ENCODE measurements around the gene EYA2.

EYA2 gene

DNA sequence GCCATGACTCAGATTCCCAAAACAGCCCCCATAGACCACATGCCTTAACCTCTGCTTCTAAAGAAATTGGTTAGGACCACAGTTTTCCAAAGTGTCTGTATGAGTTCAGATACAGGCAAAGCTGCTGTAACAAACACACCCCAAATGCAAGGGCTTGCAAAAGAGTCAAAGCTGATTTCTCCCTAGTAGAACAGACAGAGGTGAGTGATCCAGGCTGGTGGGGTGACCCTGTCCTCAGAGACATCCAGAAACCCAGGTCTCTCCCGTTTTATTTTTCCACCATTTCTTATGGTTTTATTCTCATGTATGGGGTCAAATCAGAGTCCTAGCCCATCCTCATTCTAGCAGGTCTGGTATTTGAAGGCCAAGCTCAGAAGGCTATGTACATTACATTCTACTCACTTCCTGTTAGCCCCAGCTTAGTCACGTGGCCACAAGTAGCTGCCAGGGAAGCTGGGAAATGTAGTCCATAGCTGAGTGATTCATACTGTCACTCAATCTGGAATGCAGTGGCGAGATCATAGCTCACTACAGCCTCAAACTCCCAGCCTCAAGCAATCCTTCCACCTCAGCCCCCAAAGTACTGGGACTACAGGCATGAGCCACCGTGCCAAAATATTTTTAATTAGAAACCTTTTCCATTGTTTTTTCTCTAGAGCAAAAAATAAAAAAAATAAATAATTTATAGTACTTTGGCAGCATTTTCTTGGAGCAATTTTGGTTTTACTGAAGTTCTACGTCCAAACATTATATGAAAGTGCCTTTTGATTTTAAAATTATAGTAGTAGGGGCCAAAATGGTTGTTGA, 286.6 kb downstream of the EYA2 start:
- H3K4me3 ChIP-seq (ENCODE audit: low read depth, low read length) = no peak overlapping the region
- no peak overlapping the region for H3K27ac ChIP-seq (ENCODE audit: low read depth, low read length)
- no peaks in the 10 kb centered on the region for H3K4me1 ChIP-seq (ENCODE audit: control insufficient read depth, insufficient read depth, low read length)
- no peaks in the 10 kb centered on the region for H3K27me3 ChIP-seq (ENCODE audit: control insufficient read depth, insufficient read depth, low read length)
- H3K9me3 ChIP-seq (ENCODE audit: control insufficient read depth, insufficient read depth, low read length) = no peaks in the 10 kb centered on the region
- no peaks in the 10 kb centered on the region for H3K36me3 ChIP-seq (ENCODE audit: control insufficient read depth, insufficient read depth, low read length)
- no peak overlapping the region for H3K9ac ChIP-seq (ENCODE audit: low read depth, low read length)

DNA sequence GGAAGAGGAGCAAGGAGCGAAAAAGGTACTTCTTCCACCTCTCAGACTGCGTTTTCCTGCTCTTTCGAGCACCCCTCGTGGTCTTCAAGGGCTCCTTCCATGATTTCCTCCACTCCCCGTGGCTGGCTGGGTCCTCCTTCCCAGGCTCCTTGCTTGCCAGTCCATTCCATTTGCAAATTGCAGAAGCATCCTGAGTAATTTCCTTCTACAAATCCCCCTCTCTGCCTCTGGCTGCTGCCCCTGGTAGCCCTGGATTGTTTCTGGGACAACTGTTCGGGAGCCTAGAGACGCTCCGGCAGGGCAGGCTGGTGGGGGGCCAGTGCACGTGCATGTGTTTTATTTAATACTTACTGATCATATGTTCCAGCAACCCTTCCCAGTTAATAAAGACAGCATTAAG, 288.7 kb downstream of the EYA2 start:
- Histone ChIP-seq H3K27me3 (ENCODE audit: control insufficient read depth, insufficient read depth, low read length) (no peaks in the 10 kb centered on the region), H3K9me3 (ENCODE audit: control insufficient read depth, insufficient read depth, low read length) (no peaks in the 10 kb centered on the region), H3K4me1 (ENCODE audit: control insufficient read depth, insufficient read depth, low read length) (no peaks in the 10 kb centered on the region), H3K36me3 (ENCODE audit: control insufficient read depth, insufficient read depth, low read length) (no peaks in the 10 kb centered on the region), H3K27ac (ENCODE audit: low read depth, low read length) (no peak overlapping the region), H3K9ac (ENCODE audit: low read depth, low read length) (no peak overlapping the region), H3K4me3 (ENCODE audit: low read depth, low read length) (no peak overlapping the region)

- no peaks in the 10 kb centered on the region for H3K9me3 ChIP-seq (ENCODE audit: control insufficient read depth, insufficient read depth, low read length)
- no peaks in the 10 kb centered on the region for H3K27me3 ChIP-seq (ENCODE audit: control insufficient read depth, insufficient read depth, low read length)
- H3K4me3 ChIP-seq (ENCODE audit: low read depth, low read length) = no peak overlapping the region
- H3K27ac ChIP-seq (ENCODE audit: low read depth, low read length) = no peak overlapping the region
- H3K36me3 ChIP-seq (ENCODE audit: control insufficient read depth, insufficient read depth, low read length) = no peaks in the 10 kb centered on the region
- H3K4me1 ChIP-seq (ENCODE audit: control insufficient read depth, insufficient read depth, low read length) = no peaks in the 10 kb centered on the region
- H3K9ac ChIP-seq (ENCODE audit: low read depth, low read length) = no peak overlapping the region
These were observed 293.0 kb downstream of the EYA2 start for GRCh38 chr20:47187450-47188195.

DNA sequence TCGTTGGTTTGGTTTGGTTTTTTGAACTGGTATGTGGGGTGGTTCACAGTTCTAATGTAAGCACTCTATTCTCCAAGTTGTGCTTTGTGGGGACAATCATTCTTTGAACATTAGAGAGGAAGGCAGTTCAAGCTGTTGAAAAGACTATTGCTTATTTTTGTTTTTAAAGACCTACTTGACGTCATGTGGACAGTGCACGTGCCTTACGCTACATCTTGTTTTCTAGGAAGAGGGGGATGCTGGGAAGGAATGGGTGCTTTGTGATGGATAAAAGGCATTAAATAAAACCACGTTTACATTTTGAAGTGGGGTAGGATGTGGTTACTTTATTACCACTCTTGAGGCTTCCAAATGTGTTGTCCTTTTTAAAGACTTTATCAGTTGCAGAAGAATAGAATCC, 293.9 kb downstream of the EYA2 start:
- Histone ChIP-seq H3K9ac (ENCODE audit: low read depth, low read length) (no peak overlapping the region), H3K36me3 (ENCODE audit: control insufficient read depth, insufficient read depth, low read length) (no peaks in the 10 kb centered on the region), H3K27me3 (ENCODE audit: control insufficient read depth, insufficient read depth, low read length) (no peaks in the 10 kb centered on the region), H3K9me3 (ENCODE audit: control insufficient read depth, insufficient read depth, low read length) (no peaks in the 10 kb centered on the region), H3K4me3 (ENCODE audit: low read depth, low read length) (no peak overlapping the region), H3K4me1 (ENCODE audit: control insufficient read depth, insufficient read depth, low read length) (no peaks in the 10 kb centered on the region), H3K27ac (ENCODE audit: low read depth, low read length) (no peak overlapping the region)

DNA sequence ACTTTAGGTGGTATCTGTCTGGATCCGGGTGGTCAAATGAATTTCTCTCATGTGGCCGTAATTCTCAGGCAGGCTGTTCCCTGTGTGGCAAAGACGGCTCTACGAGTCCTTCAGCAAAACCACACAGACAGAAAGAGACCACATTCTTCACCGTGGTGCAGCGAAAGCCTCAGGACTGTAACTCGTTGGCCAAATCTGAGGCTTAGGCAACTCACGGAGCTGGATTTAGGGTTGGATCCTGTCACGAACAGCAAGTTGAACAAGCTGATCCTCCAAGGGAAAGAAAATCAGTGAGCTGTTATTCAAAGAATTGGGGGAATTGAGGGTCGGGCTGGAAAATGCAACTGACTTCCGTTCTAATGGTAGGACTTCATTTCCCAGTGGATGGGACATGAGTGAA, 294.4 kb downstream of the EYA2 start:
- no peaks in the 10 kb centered on the region for H3K27me3 ChIP-seq (ENCODE audit: control insufficient read depth, insufficient read depth, low read length)
- H3K9me3 ChIP-seq (ENCODE audit: control insufficient read depth, insufficient read depth, low read length) = no peaks in the 10 kb centered on the region
- H3K4me3 ChIP-seq (ENCODE audit: low read depth, low read length) = no peak overlapping the region
- no peak overlapping the region for H3K9ac ChIP-seq (ENCODE audit: low read depth, low read length)
- no peaks in the 10 kb centered on the region for H3K36me3 ChIP-seq (ENCODE audit: control insufficient read depth, insufficient read depth, low read length)
- no peak overlapping the region for H3K27ac ChIP-seq (ENCODE audit: low read depth, low read length)
- no peaks in the 10 kb centered on the region for H3K4me1 ChIP-seq (ENCODE audit: control insufficient read depth, insufficient read depth, low read length)

- no peaks in the 10 kb centered on the region for H3K27me3 ChIP-seq (ENCODE audit: control insufficient read depth, insufficient read depth, low read length)
- H3K9me3 ChIP-seq (ENCODE audit: control insufficient read depth, insufficient read depth, low read length) = no peaks in the 10 kb centered on the region
- H3K4me1 ChIP-seq (ENCODE audit: control insufficient read depth, insufficient read depth, low read length) = 0 out of 2 replicates have a peak, but pooled peaks cover 1% of the 10 kb centered on the region
- H3K36me3 ChIP-seq (ENCODE audit: control insufficient read depth, insufficient read depth, low read length) = no peaks in the 10 kb centered on the region
- no peak overlapping the region for H3K27ac ChIP-seq (ENCODE audit: low read depth, low read length)
- H3K4me3 ChIP-seq (ENCODE audit: low read depth, low read length) = no peak overlapping the region
- no peak overlapping the region for H3K9ac ChIP-seq (ENCODE audit: low read depth, low read length)
These were observed 296.5 kb downstream of the EYA2 start for GRCh38 chr20:47191074-47191673.

GRCh38 chr20:47191956-47192355, 297.3 kb downstream of the EYA2 start:
- Histone ChIP-seq H3K36me3 (ENCODE audit: control insufficient read depth, insufficient read depth, low read length) (no peaks in the 10 kb centered on the region), H3K9ac (ENCODE audit: low read depth, low read length) (no peak overlapping the region), H3K27ac (ENCODE audit: low read depth, low read length) (no peak overlapping the region), H3K4me3 (ENCODE audit: low read depth, low read length) (no peak overlapping the region), H3K27me3 (ENCODE audit: control insufficient read depth, insufficient read depth, low read length) (no peaks in the 10 kb centered on the region), H3K9me3 (ENCODE audit: control insufficient read depth, insufficient read depth, low read length) (no peaks in the 10 kb centered on the region), H3K4me1 (ENCODE audit: control insufficient read depth, insufficient read depth, low read length) (0 out of 2 replicates have a peak, but pooled peaks cover 2% of the 10 kb centered on the region)

DNA sequence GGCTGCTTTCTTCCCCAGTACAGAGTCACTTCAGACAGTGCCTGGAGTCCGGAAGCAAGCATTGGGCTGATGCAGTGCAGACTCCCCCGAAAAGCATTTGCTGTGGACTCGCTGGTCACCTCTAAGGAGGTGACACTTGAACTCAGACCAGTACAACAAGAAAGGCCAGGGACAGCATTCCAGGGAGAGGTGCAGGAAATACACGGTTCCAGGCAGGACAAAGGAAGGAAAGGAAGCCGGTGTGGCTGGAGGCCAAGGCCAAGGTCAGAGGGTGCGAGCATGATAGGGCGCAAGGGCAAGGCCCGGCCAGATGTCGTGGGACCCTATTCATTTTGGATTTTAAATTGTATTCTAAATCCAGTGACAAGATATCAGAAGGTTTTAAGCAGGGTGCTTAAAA, 300.9 kb downstream of the EYA2 start:
- Histone ChIP-seq H3K36me3 (ENCODE audit: control insufficient read depth, insufficient read depth, low read length) (no peaks in the 10 kb centered on the region), H3K9me3 (ENCODE audit: control insufficient read depth, insufficient read depth, low read length) (no peaks in the 10 kb centered on the region), H3K4me1 (ENCODE audit: control insufficient read depth, insufficient read depth, low read length) (0 out of 2 replicates have a peak, but pooled peaks cover 2% of the 10 kb centered on the region), H3K27ac (ENCODE audit: low read depth, low read length) (no peak overlapping the region), H3K27me3 (ENCODE audit: control insufficient read depth, insufficient read depth, low read length) (no peaks in the 10 kb centered on the region), H3K9ac (ENCODE audit: low read depth, low read length) (no peak overlapping the region), H3K4me3 (ENCODE audit: low read depth, low read length) (no peak overlapping the region)

DNA sequence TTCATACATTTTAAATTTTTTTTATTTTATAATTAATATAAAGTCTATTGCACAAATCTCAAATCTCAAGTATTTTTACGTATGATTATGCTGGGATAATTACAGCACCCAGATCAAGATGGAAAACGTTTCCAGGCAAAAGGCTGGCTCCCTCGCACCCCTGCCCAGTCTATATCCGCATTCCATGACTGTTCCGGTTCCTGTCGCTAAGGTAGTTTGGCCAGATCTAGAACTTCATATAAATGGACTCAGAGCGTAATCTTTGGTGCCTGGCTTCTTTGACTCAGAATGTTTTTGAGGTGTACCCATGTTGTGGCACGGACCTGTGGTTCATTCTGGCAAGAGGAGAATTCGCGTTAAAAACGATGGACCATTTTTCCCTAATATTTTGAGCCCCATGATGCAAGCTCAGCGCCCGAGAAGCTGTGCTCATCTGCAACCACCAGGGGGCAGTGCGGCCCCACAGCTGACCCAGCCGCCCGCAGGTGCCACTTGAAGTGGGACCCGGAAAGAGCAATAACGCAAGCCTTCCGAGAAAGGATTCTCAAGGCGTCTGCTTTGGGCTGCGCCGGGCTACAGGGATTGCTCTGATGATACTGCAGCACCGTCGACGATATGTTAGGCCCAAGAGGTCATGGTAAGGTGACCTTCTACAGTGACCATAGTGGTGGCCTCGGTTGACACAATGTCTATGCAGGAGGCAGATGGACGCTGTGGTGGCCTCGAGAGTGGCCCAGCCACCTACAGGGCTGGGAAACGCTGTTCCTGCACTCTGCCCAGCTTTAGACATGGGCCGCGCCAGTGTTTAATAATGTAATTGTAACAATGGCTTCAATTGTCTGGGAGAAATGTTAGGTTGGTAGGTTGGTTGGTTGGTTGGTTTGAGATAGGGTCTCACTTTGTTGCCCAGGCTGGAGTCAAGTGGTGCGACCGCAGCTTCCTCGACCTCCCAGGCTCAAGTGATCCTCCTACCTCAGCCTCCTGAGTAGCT, 301.7 kb downstream of the EYA2 start:
- no peaks in the 10 kb centered on the region for H3K27me3 ChIP-seq (ENCODE audit: control insufficient read depth, insufficient read depth, low read length)
- H3K4me3 ChIP-seq (ENCODE audit: low read depth, low read length) = no peak overlapping the region
- no peak overlapping the region for H3K27ac ChIP-seq (ENCODE audit: low read depth, low read length)
- 0 out of 2 replicates have a peak, but pooled peaks cover 2% of the 10 kb centered on the region for H3K4me1 ChIP-seq (ENCODE audit: control insufficient read depth, insufficient read depth, low read length)
- no peaks in the 10 kb centered on the region for H3K9me3 ChIP-seq (ENCODE audit: control insufficient read depth, insufficient read depth, low read length)
- no peaks in the 10 kb centered on the region for H3K36me3 ChIP-seq (ENCODE audit: control insufficient read depth, insufficient read depth, low read length)
- no peak overlapping the region for H3K9ac ChIP-seq (ENCODE audit: low read depth, low read length)

DNA sequence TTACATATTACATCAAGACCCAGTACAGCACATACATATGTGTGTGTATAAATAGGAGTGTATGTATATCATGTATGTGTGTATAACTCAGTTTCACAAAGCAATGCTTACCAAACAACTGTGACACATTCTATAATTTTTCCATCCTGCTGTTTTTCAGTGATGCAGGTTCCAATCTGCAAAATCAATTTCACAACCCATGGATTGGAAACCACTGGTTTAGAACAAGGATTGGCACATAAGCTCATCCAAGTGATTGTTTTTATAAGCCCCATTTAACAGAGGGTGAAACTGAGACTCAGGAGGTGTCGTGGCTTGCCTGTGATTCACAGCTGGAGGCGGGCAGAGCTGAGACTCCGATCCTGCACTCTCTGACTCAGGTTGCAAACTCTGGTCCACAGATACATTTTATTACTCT, 303.6 kb downstream of the EYA2 start:
- H3K4me3 ChIP-seq (ENCODE audit: low read depth, low read length) = no peak overlapping the region
- H3K36me3 ChIP-seq (ENCODE audit: control insufficient read depth, insufficient read depth, low read length) = no peaks in the 10 kb centered on the region
- H3K27ac ChIP-seq (ENCODE audit: low read depth, low read length) = no peak overlapping the region
- H3K4me1 ChIP-seq (ENCODE audit: control insufficient read depth, insufficient read depth, low read length) = 0 out of 2 replicates have a peak, but pooled peaks cover 2% of the 10 kb centered on the region
- H3K9me3 ChIP-seq (ENCODE audit: control insufficient read depth, insufficient read depth, low read length) = no peaks in the 10 kb centered on the region
- H3K27me3 ChIP-seq (ENCODE audit: control insufficient read depth, insufficient read depth, low read length) = no peaks in the 10 kb centered on the region
- H3K9ac ChIP-seq (ENCODE audit: low read depth, low read length) = no peak overlapping the region

Data from HUES48 (cell line).